Activated CD4-positive, alpha-beta T cell treated with anti-CD3 and anti-CD28 coated beads for 24 hours (primary cell): ENCODE data around the gene PHOX2B.

Experiments
- DNase-seq, 2 donors: peaks; one replicate each; pipeline ENCODE4 v3.0.0-alpha.2; 2020; ENCODE audit warnings: low read depth in 2 of 2

The PHOX2B gene

GRCh38 chr4:41748571-41749475 lies at the start of gene PHOX2B:
TSS of gene PHOX2B (minus strand) at chr4:41748725. CDS start at chr4:41748610, 115 bp downstream.
- DNase-seq: no peak

GRCh38 chr4:41797260-41797659 lies 48.7 kb upstream of the PHOX2B start:
- no peak for DNase-seq

DNA sequence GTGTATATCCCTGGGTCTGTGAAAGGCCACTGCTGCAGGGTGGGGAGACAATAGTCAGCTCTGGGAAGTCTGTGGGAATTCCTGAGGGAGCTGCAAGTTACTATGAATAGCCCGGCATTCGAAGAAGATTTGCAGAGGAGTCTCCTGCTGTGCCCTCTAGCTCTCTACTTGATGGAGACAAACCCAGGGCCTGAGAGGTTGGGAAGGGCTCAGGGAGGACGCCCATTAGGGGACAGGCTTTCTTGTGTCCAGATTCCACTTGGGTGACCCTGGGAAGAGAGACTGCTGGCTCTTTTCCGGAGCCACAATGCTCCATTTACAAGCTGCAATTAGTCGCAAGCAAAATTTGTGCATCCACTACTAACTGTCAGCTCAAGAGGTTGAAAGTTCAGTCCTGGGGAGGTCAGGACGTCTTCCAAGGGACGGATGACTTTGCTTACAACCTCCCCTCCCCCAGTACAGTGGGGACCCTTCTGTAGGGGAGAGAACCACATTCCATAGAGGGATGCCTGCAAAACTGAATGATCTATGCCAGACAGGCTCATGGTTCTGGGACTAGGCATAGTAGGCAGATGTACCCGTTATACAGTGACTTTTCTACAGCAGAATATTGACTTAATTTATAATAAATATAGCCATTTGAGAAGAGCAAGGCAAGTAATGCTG lies 48.2 kb upstream of the PHOX2B start:
- no peak for DNase-seq

DNA sequence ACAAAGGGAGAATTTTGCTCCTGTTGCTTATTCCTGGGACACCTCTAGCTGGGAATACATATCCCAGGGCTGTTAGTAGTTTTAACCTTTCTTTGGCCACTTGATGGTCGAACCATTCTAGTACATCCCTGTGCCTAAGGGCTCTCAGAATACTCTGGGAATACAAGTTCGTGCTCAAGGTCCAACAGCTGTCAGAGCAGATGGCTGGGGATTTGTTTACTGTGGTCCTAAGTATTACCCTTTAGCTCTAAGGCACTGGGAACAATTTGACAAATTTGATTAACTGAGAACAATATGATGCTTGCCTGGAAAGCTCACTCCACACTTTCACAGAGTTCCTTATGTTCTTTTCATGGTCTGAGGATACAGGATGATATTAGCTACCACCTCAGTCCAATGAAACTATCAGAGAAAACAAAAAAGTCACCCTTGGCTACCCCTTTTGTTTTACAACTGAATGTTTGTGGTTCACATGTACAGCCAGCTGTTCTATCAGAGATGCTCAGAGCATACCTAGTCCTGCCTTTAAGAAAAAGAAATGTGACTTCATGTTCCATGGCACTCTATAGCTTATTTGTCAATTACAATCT lies 47.4 kb upstream of the PHOX2B start:
- DNase-seq: no peak

DNA sequence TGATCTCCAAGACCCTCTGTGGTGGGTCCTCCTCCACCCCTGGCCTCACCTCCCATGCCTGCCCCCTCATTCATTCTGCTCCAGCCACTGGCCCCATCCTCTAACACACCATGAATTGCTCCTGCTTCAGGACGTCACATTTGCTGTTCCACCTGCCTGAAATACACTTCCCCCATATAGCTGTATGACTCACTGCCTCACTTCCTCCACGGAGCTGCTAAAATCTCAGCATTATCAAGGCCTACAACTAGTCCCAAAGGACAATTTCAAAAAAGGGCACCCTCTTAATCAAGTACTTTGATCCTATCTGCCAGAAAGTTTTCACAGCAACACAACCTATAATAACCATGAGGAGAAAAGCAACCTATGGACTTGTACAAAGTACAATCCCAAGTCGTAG lies 43.6 kb upstream of the PHOX2B start:
- no peak for DNase-seq

DNA sequence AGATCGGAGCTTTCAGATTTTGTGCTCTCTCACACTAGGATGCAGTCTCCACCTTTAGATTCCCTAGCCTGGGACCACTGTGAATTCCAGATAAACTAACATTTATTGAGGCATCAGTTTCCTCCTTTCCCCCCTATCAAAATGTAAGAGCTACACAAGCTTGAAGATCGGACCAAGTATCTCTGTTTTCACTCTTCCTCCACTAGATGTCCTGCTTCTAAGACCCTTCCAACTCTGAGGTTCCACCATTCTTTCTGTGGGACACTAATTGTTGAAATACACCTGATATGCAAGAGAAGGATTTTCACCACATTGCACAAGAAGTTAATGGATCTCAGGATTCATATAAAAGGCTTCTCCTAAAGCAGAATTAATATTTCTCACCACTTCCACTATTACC lies 43.0 kb upstream of the PHOX2B start:
- no peak for DNase-seq

DNA sequence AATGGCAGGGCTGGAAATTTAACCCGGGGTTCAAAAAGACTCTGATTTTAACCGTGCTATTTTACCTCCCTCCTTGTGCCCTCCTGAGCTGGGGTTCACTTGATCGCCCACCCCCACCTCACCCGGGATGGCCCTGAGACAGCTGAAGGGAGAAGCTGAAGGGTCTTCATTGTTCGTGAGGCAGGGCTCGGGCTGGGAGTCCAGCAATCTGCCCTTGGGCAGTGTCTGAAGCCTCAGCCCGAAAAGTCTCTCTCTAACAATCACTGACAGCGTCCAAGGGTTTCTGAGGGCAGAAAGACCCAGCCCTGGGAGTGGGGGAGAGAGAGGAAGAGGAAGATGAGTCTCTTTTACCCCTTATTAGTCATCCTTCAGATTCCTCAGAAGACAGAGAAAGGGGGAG lies 39.4 kb upstream of the PHOX2B start:
- no peak for DNase-seq

DNA sequence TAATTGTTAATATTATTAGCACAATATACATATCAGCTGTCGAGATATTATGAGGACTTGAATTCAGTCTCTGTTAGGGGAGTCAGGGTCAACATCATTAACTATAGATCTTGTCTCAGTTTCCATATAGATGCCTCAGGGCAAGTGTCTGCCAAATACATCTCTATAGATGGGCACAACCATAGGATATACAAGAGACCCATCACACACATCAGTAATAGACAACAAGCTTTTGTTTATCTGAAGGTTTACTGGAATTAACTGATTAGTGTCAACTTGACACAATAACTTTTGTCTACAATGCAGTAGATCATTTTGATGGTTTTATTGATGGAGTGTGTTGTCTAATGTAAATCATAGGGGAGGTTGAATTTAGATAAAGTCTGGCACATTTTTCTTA lies 37.1 kb upstream of the PHOX2B start:
- DNase-seq: no peak

GRCh38 chr4:41784191-41784979 lies 35.9 kb upstream of the PHOX2B start:
- DNase-seq: no peak

DNA sequence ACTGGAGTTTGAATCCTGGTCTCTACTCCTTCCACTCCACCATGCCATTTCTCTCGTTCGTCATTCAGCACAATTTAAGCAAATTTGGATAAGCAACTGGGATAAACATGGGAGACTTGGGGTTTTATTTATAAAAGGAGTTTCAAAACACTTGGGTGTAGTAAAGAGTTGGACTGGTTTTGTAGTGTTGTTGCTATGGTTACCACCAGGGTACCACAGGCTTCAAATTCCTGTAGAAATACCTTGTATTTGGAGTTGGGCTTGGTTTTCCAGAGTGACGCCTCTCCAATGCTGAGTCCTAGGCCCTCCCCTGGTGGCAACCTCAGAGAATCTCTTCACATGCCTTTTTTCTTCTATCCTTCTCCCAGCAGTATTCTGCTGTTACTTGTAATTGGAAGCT lies 27.9 kb upstream of the PHOX2B start:
- no peak for DNase-seq

GRCh38 chr4:41763729-41764128 lies 15.2 kb upstream of the PHOX2B start:
- no peak for DNase-seq

DNA sequence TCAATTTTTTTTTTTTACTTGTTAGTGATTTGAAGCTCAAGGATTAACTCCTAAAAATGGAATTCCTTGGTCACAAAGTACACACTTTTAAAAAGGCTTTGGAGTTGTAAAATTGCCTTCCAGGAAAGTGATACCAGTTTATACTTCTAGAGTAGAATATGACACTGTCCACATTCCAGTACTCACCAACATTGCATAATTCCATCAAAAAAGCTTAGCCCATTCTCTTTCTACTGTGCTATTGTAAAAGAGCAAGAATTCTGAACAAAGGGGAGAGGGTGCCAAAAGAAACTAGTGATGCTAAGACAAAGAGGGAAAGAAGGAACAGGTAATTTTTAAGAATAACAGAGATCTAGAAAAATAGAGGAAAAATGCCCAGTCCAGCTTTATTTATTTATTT lies 10.4 kb upstream of the PHOX2B start:
- DNase-seq: no peak

GRCh38 chr4:41757521-41758156 lies 9.1 kb upstream of the PHOX2B start:
- no peak for DNase-seq

DNA sequence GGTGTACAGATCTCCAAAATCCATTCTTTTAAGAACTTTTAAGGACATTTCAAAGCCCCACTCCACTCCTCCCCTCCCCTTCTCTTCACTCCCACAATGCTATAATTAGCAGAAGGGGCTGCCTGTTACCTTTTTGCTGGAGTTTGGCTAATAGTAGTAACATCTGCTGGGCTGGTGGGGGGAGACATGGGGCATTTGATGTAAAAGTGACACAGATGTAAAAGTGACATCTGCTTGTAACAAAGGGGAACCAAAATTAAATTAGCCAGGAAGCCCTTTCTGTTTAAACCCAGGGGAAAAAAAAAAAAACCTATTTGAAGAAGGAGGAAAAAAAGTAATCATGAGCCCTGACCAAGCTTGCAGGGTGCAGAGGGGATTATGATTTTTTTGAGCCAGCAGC lies 5.4 kb upstream of the PHOX2B start:
- no peak for DNase-seq

GRCh38 chr4:41752081-41752836 lies 3.7 kb upstream of the PHOX2B start:
- no peak for DNase-seq

- DNase-seq: no peak
Observed at GRCh38 chr4:41751449-41752061, 3.0 kb upstream of the PHOX2B start.

GRCh38 chr4:41750626-41751448 lies 2.3 kb upstream of the PHOX2B start:
- no peak for DNase-seq

DNA sequence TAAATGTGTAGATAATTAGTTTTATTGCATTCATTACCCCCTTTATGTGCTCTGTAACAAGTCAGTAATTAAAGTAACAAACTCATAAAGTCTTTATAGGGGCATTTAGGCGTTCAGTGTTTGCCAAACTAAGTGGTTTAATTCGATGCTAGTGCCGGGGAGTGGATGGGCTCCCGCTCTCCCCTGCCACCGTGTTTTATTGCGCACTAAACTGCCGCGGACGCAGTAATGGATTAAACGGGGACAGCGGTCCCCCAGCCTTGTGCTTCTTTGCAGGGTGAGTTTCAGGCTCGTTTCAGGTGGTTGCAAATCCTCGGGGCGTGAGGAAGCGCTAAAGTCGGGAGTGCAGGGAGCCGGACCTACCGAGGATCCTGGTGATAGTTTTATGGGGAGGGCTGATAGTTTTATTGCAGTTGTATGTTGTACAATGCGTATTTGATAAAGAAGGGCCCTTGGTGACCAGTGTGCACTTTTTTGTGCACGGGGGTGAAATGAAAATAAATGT lies 1.6 kb upstream of the PHOX2B start:
- no peak for DNase-seq

GRCh38 chr4:41749631-41750039 lies 1.1 kb upstream of the PHOX2B start:
- no peak for DNase-seq
